Measurements from ENCODE around the gene MAP4K2. TPM values are rescaled to one million over a fixed set of nuclear protein-coding genes. Genes with fewer than 3 reads are reported as not detected.

The MAP4K2 gene
- total RNA-seq, 2 donors from 2014 or later: 19.4 to 20.4 TPM

GRCh38 chr11:64777449-64778222, 25.4 kb downstream of the MAP4K2 start:
- Histone ChIP-seq H3K27ac (peak overlapping the region; percentile 98 to 100), H3K4me1 (peaks cover 0 to 53% of the 10 kb centered on the region in 2 donors), H3K36me3 (peaks cover 49% of the 10 kb centered on the region), H3K9me3 (no peaks in the 10 kb centered on the region), H3K4me3 (peak overlapping the region; percentile 92 to 100), H3K27me3 (no peaks in the 10 kb centered on the region)
- no peak for TF ChIP-seq CTCF (IDR thresholded peaks at IDR 0.05)
- DNase-seq (ENCODE audit: low spot score): peak; percentile 75

- Histone ChIP-seq H3K4me1 (peaks cover 0 to 57% of the 10 kb centered on the region in 2 donors), H3K27ac (peak overlapping the region; percentile 81 to 100), H3K27me3 (no peaks in the 10 kb centered on the region), H3K36me3 (peaks cover 56% of the 10 kb centered on the region), H3K4me3 (peak overlapping the region; percentile 92 to 100), H3K9me3 (no peaks in the 10 kb centered on the region)
- DNase-seq (ENCODE audit: low spot score): no peak
- no peak for TF ChIP-seq CTCF (IDR thresholded peaks at IDR 0.05)
Measured at GRCh38 chr11:64776875-64777274, 26.1 kb downstream of the MAP4K2 start.

GRCh38 chr11:64776425-64776824, 26.6 kb downstream of the MAP4K2 start:
- Histone ChIP-seq H3K4me3 (peak overlapping the region in 1 of 2 donors; percentile 92), H3K27ac (peak overlapping the region in 1 of 2 donors; percentile 81), H3K4me1 (peaks cover 0 to 58% of the 10 kb centered on the region in 2 donors), H3K27me3 (no peaks in the 10 kb centered on the region), H3K9me3 (no peaks in the 10 kb centered on the region), H3K36me3 (peaks cover 61% of the 10 kb centered on the region)
- no peak for DNase-seq (ENCODE audit: low spot score)
- no peak for TF ChIP-seq CTCF (IDR thresholded peaks at IDR 0.05)

- DNase-seq (ENCODE audit: low spot score): no peak
- TF ChIP-seq CTCF (IDR thresholded peaks at IDR 0.05): no peak
Measured at GRCh38 chr11:64774144-64774543, 28.9 kb downstream of the MAP4K2 start.

GRCh38 chr11:64772303-64773018, 30.6 kb downstream of the MAP4K2 start:
- peaks cover 0 to 58% of the 10 kb centered on the region in 2 donors for H3K4me1 ChIP-seq
- H3K36me3 ChIP-seq: peaks cover 98% of the 10 kb centered on the region
- no peaks in the 10 kb centered on the region for H3K27me3 ChIP-seq
- TF ChIP-seq CTCF (IDR thresholded peaks at IDR 0.05): no peak
- DNase-seq (ENCODE audit: low spot score): no peak
- H3K27ac ChIP-seq: no peak overlapping the region
- no peak overlapping the region for H3K4me3 ChIP-seq
- no peaks in the 10 kb centered on the region for H3K9me3 ChIP-seq

More at GRCh38 chr11:64774144-64774543, 28.9 kb downstream of the MAP4K2 start:
- H3K4me1 ChIP-seq: peaks cover 0 to 52% of the 10 kb centered on the region in 2 donors
- H3K27me3 ChIP-seq: no peaks in the 10 kb centered on the region
- peaks cover 82% of the 10 kb centered on the region for H3K36me3 ChIP-seq
- H3K27ac ChIP-seq: no peak overlapping the region
- no peak overlapping the region for H3K4me3 ChIP-seq
- H3K9me3 ChIP-seq: no peaks in the 10 kb centered on the region

Measured in right atrium auricular region (tissue), 2 donors.